NCI-H345 (cell line): ENCODE results near the gene TMEM26.

ENCODE experiments used
- DNase-seq: peaks from one replicate; lab custom pipeline; 2025; lab: John Stamatoyannopoulos, UW

Gene TMEM26

DNA sequence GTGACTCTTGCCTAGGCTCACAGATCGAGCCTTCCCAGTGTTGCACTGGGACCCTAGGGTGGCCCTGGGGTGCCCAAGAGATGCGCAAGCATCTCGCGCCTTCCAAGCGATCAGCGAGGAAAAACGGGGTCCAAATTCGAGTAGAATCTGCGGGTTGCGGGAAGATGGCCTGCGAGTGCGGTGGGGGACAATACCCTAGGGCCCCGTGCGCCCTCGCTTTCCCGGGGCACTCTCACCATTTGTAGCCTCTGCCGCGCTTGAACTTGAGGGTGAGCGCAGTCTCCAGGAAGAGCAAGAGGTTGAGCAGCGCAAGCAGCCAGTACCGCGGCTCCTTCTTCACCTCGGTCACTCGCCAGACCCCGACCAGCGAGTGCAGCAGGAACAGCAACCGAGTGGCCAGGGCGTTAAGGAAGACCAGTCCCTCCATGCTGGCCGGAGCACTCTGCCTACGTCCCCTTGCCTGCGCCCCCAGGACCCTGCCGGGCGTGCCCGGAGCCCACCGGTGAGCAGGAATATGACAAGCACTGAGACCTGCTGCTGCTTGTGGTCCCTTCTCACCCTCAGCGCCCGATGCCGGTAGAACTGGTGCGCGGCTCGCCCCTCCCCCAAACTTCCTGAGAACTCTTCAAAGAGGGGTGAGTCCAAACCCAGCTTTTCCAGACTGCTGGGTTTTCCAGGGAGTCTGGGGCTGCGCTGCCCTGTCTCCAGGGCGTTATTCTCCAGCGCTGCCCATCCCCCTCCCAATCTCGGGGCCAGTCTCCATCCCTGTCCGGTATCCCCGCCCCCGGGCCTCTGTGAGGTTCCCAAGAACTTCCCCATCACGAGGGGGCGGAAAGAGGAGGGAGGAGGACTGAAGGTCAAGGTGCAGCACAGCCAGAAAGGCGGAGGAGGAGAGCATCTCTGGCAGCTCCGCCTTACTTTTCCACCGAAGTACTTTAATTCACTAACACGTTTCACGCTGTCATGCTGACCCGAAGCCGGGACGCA is at the start of gene TMEM26:
Gene TMEM26, minus strand, starts transcription at position 727 of the 987 bp plus-strand sequence. Its CDS starts 300 bp downstream, at position 427.
- no peak for DNase-seq

DNA sequence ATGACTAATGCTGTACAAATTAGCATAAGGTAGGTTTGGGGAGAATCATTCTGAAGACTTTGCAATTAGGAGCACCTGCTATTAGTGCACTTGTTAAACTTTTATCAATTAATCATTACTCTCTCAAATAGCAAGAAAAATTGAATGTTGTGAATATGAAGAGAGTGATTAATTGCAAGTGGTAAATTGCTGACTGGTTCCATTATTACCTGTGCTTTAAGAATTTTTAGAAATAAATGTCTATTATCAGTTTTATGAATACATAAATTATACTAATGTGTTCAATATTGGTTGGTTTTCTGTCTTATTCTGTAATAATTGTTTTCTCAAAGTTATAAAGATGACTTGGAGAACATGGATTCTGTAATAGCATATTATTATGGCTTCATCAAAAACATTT is 47.3 kb upstream of the TMEM26 start:
- no peak for DNase-seq

DNA sequence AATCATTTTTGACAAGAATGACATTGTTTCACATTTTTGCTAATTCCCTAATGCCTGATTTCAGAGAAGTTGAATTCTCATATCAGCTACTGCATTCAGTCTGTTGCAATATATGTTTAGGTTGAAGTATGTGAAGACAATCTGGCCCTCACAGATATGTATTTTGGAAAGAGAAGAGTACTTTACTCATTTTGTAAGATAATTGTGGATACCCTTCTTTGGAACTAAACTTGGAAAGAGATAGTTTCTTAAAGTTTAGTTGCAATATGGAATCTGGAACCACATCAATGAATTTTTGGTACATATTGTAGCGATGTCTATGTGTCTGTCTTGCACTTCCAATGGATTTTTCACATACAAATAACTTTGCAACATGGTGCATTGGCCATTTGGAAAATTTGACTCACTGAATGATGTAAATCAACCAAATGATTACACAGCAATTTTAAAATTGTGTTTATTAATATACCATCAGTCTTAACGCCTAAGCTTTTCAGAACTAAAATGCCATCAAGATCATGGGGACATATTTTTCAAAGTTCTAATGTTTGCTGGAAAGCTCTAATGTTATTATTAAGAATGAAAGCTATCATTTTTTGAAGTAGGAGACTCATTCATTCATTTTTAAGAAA is 39.3 kb upstream of the TMEM26 start:
- no peak for DNase-seq

DNA sequence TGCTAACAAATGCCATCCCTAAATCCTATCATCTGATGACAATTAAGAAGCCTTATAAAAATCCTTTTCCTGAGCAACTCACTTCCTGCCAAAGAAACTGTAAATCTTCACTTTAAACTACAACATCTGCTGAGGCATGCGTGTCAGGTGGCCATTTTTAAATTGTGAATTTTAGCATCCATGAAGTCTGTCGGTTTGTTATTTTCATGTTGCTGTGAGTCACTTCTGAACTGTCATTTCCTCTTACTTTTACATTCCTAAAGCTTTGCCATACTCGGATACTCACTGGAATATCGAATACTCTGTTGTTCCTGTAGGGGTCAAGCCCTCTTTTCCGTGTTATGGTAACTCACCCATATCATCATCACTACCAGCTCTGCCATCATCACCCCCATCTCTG is 34.3 kb upstream of the TMEM26 start:
- DNase-seq = no peak

DNA sequence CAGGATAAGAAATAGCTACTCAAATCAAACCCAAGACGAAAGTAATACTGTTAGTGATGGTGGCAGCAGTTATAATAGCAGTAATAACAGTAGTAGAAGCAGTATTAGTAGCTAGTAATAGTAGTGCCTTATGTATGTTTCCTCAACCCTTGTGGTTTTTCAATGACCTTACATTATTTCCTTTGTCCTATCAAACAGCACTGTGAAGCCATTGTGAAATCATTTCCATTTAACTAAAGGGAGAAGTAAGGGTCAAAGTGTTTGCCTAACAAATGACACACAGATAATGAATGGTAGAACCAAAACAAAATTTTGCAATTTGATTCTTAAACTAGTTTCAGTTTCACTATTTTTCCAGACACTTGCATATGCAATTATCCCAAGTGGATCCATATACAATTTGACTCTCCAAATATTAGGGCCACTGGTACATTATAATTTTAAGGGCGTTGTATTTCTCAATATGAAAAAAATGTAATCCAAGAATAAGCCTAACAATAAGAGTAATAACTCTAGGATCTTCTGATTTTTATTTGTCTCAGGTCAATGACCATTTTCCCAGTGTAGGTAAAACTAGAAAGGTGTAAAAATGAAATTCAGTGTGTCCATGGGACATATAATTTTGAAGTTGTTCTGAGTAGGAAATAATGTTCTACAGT is 33.7 kb upstream of the TMEM26 start:
- no peak for DNase-seq

DNA sequence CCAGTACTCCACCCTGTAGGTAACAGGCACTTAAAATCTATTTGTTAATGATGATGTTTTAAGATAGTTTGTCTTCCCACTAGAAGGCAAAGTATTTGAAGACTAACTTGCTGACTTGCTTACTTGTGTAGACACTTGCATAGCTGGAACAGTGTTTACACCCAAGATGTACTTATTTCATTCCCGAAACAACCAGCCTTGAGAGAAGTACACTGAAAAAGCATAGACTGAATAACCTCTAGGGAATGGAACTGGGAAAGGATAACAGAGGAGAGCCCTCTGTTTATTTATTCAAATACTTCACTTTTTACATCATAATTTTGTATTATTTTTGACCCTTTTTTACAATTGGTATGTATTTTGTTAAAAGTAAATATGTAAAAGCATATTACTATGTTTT is 33.1 kb upstream of the TMEM26 start:
- no peak for DNase-seq

DNA sequence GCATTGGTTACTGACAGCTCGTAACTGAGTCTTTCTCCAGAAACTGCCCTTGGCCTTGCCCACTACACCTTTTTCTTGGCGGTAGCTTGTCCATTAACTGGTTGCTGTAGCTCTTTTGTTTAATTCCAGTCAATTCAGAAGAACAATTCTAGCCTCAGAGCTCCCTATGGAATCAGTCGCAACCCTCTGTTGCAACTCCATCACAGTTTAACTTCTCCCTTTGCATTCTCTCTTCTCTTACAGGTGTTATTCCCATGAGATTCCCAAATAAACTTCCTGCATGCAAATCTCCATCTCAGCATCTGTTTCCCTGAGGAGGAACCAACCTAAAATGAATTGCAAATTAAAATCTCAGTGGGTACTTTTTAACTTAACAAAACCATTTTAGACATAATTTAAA is 28.4 kb upstream of the TMEM26 start:
- no peak for DNase-seq

DNA sequence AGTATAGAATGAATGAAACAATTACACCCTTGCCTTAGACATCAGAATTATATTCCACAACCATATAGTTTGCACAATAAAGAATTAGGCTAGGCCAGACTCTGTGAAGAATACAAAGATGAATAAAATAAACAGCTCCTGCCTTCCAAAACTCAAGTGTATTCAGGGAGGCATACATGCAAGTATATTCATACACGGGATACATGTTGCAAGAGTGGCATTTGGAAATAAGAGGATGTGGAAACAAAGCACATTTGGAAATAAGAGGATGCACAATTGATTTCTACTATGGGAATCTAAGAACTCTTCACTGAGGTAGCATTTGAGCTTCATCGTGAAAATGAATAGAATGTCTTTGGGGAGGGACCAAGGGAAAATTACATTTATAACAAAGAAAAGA is 27.0 kb upstream of the TMEM26 start:
- DNase-seq = no peak

DNA sequence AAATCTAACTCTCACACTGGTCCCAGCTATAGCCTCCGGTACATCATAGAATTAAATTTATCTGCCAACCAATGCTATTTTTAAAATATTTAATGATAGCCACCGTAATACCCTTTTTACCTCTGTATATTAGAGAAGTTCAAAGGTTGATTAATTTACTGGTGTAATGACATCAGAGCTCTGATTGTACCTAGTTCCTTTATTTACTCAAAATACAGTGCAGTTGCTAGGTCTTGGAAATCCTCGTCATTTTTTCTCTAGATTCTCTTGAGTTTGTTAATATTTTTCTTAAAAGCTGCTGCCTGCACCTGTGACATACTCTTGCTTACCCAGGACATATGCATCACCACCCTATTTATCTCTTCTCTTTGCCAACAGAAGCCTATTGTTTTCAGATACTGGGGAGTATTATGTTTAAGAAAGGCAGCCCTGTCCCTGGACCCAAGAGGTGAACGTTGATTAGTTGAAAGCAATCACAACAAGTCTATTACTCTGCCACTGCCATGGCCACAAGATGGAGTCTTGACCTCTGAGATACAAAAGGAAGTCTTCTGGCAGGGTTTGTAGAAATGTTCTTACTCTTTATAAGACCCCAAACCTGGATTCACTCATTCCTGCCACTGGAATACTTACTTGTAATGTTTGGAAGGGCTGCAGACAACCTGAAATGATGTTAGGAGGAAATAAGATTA is 25.6 kb upstream of the TMEM26 start:
- no peak for DNase-seq

DNA sequence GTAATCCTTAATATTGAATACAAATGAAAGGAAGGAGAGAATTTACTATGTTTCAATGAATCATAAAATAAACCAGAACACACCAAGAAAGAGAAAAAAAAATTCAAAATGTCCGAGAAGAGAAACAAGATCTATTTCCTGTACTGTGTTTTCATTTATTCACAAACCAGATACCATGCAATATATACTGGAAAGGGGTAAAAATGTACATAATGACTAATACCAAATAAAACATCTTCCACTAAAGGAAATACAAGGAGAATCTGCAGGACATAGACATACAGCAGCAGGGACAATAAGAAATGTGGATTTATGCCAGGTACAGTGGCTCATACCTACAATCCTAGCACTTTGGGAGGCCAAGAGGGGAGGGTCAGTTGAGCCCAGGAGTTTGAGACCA is 24.3 kb upstream of the TMEM26 start:
- no peak for DNase-seq

DNA sequence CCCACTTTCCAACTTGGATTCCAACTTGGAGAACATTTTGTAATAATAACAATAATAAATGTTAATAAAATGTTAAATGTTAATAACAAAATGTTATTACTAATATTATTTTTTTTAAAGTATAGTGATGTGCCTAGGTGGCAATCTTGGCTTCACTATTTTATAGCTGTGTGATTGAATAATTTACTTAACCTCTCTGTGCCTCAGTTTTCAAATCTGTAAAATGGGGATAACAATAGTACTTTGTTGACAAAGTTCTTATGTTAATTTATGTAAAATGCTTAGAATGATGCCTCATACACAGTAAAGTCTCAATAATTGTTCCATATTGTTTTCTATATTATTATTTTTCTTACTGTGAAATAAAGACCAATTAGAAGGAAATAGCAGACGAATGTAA is 23.3 kb upstream of the TMEM26 start:
- no peak for DNase-seq

DNA sequence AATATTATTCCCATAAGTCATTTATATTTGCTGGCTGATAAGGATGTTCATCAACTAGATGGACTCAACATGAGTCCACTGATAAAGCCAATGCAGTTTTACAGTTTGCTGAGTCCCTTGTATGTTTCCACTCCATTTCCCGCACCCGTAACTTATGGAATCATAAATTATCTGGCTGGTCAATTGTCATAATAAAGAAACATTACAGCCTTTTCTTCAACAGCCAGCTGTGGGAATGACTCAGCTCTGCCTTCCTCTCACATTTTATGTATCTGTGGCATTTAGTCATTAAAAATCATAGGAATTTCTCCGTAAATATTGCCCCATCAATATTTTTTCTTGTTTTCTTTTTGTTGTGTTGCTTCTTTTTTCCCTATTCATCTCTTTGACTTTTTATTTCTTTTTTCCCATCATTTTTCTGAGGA is 22.3 kb upstream of the TMEM26 start:
- no peak for DNase-seq

DNA sequence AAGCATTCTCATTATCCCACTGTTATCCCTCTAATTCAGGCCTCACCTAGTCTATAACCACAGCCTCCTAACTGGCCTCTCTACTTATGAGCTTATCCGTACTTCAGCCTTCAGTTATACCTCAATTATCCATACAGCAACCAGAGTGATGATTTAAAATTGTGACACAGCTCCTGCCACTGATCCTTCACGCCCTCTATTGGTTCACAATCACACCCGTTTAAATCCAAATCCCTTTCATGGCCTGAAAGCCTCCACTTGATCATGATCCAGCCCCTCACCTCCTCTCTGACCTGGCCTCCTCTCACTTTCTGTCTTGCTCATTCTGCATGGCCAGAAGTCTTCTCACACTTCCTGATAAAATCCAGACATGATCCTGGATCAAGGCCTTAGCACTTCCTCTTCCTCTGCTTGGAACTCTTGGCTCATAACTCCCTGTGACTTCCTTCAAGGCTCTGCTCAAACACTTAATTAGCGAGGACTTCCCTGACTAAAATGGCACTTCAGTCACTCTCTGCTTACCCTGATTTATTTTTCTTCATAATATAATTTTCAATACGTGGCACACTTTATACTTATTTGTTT is 19.0 kb upstream of the TMEM26 start:
- no peak for DNase-seq

DNA sequence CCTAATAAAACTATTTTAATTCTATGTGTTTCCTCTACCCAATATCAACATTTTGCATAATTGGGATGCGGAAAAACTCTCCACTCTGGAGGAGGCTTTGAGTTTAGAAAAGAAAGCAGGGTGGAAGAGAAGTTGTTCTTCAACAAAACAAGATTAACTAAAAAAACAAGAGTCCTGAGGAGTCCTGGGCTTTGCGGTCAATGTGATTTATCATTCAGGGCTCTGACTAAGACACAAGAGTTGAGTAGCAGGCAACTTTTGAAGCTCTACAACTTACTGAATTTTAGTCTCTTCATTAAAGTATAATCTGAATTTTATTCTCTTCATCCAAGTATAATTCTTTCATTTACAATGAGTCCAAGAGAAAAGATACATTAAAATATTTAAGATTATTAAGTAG is 18.3 kb upstream of the TMEM26 start:
- no peak for DNase-seq

DNA sequence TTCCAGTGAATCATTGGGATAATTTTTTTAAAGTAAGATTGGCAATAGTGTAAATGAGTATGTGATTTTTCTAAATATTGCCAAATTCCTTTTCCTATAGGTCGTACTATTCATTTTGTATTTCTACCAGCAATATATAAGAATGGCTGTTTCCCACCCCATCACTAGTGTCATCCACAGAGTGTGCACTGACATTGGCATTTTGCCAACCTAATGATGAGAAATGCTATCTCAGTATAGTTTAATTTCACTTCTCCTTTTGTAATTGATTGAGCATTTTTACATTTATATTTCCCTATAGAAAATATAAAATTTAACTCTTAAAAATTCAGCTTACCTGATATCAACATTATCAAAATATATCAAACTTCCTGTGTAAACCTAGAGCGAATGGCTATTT is 17.6 kb upstream of the TMEM26 start:
- no peak for DNase-seq

DNA sequence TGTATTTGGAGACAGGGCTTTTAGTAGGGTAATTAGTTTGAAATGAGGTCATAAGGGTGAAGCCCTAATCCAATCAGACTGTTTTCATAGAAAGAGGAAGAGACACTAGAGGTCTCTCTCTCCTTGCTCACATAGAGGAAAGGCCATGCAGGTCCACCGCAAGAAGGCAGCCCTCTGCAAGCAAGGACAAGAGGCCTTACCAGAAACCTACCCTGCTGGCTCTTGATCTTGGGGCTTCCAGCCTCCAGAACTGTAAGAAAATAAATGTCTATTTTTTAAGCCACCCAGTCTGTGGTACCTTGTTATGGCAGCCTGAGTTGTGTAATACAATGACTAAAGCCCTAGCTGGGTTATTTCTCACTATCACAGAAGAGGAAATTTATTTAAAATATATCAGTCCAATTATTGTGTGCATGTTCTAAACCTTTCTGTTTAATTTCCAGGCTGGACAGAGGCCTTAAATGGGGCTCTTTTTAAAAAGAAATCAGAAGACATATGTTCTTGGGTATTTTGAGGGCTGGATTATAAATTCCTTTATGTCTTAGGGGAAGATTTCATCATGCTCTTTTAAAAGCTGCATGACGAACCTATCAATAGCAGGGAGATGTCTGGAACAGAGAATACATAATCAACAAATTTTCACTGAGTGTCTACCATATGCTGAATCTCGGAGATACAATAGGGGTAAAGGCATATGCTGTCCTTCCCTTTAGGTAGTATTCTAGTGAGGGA is 12.9 kb upstream of the TMEM26 start:
- DNase-seq = no peak

DNA sequence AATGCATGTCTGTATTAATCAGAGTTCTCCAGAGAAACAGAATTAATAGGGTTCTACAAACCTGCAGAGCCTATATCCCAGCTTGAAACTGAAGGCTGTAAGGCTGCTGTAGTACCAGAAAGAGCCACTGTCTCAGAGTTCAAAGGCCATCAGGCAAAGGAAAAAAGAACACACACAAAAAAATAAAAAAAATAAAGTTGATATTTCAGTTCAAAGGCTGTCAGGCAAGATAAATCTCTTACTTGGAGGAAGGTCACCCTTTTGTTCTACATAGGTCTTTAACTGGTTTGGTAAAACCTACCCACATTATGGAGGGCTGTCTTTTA is 12.0 kb upstream of the TMEM26 start:
- DNase-seq = no peak

DNA sequence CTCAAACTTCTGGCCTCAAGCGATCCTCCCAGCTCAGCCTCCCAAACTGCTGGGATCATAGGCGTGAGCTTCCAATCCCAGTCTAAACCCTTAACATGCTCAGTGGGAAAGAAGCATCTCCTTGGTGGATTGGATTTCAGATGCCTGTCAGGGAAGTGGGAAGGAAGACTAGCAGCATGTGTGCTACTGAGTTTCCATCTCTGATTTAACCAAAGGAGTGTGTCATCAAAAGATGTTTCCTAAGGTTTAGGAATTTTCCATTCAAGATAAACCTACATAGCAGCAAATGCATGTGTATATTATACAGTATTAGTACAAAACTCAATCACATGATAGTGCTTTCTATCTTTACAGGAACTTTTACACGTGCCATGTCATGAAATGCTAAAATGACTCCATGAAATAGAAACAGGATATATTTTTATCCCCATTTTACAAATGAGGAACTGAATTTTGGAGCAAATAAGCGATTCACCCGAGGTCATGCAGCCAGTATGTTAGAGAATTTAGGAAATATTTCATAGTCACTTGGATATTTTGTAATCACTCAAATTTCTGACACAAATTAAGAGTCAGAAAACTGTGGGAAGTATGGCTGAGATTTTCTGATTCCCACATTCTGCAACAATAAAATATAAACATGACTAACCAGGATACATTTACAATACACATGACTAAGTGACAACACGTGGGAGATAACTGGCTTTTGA is 11.4 kb upstream of the TMEM26 start:
- no peak for DNase-seq

DNA sequence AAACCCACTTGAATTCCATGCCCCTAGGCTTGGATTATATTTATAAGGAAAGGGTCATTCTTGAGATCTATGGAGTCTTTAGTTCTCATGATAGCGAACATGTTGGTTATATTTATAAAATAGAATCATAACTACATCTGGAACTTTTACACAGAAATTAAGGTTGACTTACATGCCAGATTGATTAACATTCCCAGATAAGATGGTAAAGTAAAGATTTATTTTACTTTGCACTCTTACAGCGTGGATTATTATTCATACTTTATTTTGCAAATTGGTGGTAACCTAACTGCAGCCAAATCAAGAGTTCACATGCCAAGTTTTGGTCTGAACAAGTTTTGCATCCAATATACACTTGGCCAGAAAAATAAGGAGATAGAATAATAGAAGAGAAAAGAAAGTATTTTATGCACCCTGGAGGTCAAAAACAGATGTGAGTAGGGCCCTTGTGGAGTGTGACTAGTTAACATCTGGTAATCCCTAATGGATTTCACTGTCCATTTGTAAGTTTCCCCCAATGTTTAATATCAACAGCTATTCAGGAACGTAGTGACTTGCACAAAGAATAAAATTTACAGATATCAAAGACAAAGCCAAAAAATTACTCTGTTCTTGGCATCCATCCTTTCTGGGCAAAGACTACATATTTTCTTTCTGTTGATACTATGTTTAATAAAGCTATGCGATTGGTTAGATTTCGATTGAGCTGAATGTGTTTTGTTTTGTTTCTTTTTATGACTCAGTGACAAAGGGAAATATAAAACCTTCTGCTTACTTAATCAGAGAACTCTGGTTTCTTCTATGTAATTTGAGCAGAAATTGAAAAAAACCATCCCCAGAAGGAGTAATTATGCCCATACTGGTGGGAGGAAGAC is 10.1 kb upstream of the TMEM26 start:
- no peak for DNase-seq

DNA sequence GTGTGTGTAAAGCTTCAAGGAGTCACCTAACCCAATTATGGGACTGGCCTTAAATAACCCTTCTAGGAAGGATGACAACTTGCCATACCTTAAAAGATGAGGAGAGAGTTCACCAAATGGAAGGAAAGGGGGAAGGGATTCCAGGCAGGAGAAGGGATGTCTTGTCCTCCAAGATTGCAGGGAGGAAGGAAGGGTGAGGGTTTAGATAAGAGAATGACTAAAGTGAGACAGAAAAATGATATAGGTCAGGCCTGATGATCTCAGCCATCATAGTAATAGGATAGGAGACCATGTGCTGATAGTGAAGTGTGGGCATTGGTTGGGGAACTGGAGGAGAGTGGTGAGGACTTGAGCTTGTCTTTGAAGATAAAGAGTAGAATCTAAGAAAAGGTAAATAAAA is 7.7 kb upstream of the TMEM26 start:
- no peak for DNase-seq
